ENCODE data around the gene GRHL1. TPM values are rescaled to one million over a fixed set of nuclear protein-coding genes. Genes with fewer than 3 reads are reported as not detected.

GRHL1 gene
- total RNA-seq, 4 donors from 2014 or later = 0.29 to 1.0 (median 0.75) TPM

DNA sequence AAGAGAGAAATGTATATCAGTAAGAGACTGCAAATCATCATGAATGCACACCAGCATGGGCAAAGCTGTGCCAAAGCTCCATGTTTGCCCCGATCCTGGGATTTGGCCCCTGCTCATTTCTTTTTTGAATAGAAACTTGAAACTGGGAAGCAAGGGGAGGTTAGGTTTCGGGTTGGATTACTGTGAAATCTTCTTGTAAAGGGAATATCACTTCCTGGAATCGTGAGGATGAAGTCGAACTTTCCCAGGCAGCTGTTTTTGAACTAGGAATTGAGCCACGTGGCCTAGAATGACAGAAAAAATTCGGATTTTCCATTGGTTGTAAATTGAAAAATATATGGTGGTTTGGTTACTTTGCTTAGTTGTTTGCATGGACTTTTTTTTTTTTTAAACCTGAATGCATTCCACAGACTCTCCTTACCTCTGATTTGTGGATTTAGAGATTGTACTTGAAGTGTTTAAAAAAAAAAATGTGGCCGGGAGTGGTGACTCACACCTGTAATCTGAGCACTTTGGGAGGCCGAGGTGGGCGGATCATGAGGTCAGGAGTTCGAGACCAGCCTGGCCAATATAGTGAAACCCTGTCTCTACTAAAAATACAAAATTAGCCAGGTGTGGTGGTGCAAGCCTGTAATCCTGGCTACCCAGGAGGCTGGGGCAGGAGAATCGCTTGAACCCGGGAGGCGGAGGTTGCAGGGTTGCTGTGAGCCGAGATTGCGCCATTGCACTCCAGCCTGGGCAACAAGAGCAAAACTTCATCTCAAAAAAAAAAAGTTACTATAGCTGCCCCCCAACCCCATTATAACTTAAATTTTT lies 32.1 kb downstream of the GRHL1 start:
- TF ChIP-seq POLR2A (IDR thresholded peaks at IDR 0.05) = no peak
- TF ChIP-seq, protein P1, sequence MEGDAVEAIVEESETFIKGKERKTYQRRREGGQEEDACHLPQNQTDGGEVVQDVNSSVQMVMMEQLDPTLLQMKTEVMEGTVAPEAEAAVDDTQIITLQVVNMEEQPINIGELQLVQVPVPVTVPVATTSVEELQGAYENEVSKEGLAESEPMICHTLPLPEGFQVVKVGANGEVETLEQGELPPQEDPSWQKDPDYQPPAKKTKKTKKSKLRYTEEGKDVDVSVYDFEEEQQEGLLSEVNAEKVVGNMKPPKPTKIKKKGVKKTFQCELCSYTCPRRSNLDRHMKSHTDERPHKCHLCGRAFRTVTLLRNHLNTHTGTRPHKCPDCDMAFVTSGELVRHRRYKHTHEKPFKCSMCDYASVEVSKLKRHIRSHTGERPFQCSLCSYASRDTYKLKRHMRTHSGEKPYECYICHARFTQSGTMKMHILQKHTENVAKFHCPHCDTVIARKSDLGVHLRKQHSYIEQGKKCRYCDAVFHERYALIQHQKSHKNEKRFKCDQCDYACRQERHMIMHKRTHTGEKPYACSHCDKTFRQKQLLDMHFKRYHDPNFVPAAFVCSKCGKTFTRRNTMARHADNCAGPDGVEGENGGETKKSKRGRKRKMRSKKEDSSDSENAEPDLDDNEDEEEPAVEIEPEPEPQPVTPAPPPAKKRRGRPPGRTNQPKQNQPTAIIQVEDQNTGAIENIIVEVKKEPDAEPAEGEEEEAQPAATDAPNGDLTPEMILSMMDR (IDR thresholded peaks at IDR 0.05 in 4 of 5, conservative IDR thresholded peaks at IDR 0.05 in 1 of 5) = no peak
- in situ Hi-C loops (cut with MboI; ENCODE audit: low sequenced_read_pairs in 4 of 4) = loop anchor here in 2 of 4 donors (5.0 kb wide), 1 partner anchor 64 kb away; no protein-coding TSS in a partner anchor
- H3K36me3 ChIP-seq = no peaks in the 10 kb centered on the region
- ATAC-seq (no peak), DNase-seq (no peak)
- peak overlapping the region in 1 of 4 donors; percentile 25 for H3K27ac ChIP-seq
- H3K27me3 ChIP-seq = no peaks in the 10 kb centered on the region
- H3K4me1 ChIP-seq = peaks cover 12 to 22% of the 10 kb centered on the region in 2 donors
- intact Hi-C loops (cut with DNase I; ENCODE audit: low total_unique reads) = loop anchor here (1.0 kb wide), 1 partner anchor 114 kb away; no protein-coding TSS in a partner anchor
- H3K4me3 ChIP-seq = peak overlapping the region in 1 of 4 donors; percentile 15
- H3K9me3 ChIP-seq = no peaks in the 10 kb centered on the region

DNA sequence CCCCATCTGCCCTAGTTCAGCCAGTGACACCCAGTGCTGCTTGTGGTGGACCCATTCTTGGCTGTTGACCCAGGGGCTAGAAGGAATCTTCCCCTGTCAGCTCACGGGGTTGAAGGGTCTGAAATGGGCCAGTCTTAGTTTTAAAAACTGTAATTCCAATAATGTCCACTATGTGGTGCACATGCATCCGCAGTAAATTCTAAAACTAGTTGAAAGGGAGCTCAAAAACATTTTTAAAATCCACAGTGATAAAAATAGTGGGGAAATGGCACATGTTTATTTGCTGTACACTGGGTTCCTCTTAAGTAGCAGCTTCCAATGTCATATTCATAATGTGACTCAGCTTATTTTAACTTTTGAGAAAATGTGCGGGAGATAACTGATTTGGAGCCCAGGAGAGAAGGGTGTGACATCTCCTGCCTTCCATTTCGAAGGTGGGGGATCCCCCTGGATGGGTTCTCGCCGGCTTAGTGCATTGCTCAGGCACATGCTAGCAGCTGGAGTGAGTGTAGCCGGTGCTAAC lies 32.8 kb downstream of the GRHL1 start:
- H3K9me3 ChIP-seq = no peaks in the 10 kb centered on the region
- no peaks in the 10 kb centered on the region for H3K36me3 ChIP-seq
- H3K27ac ChIP-seq = peak overlapping the region in 3 of 4 donors; percentile 35 to 45 (median 41)
- ATAC-seq (peak; percentile 55 to 71), DNase-seq (no peak)
- intact Hi-C loops (cut with DNase I; ENCODE audit: low total_unique reads) = loop anchor here (1.0 kb wide), 1 partner anchor 113 kb away; no protein-coding TSS in a partner anchor
- peak overlapping the region in 1 of 4 donors; percentile 15 for H3K4me3 ChIP-seq
- H3K4me1 ChIP-seq = peaks cover 12 to 22% of the 10 kb centered on the region in 2 donors
- TF ChIP-seq, protein P1 (IDR thresholded peaks at IDR 0.05 in 4 of 5, conservative IDR thresholded peaks at IDR 0.05 in 1 of 5) = peak; percentile 74 to 85 (median 82)
- TF ChIP-seq POLR2A (IDR thresholded peaks at IDR 0.05) = no peak
- in situ Hi-C loops (cut with MboI; ENCODE audit: low sequenced_read_pairs in 4 of 4) = loop anchor here in 2 of 4 donors (5.0 kb wide), 1 partner anchor 63 kb away; no protein-coding TSS in a partner anchor
- no peaks in the 10 kb centered on the region for H3K27me3 ChIP-seq

DNA sequence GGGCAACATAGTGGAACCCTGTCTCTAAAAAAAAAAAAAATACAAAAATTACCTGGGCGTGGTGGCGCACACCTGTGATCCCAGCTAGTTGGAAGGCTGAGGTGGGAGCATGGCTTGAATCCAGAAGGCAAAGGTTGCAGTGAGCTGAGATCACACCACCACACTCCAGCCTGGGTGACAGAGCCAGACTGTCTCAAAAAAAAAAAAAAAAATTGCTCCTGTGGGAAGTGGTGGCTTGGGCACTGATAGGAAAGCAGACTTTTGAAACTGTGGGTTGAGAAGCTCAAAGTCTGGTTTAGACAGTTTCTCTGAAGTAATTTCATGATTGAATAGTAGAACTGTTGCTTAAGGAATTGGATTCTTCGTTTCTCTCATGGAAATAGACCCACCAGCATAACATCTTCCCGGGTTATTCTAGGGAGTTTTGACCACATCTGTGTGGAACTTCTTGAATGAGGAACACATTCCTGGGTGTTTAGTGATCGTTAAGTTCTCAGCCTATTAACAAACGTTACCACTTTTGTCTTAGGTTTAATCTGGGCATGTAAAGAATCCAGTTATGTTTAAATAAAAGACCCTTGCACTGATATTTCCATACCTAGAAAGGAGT lies 33.5 kb downstream of the GRHL1 start:
- Histone ChIP-seq H3K9me3 (no peaks in the 10 kb centered on the region), H3K4me3 (no peak overlapping the region), H3K27me3 (no peaks in the 10 kb centered on the region), H3K27ac (peak overlapping the region in 3 of 4 donors; percentile 35 to 45 (median 41)), H3K36me3 (no peaks in the 10 kb centered on the region), H3K4me1 (peaks cover 12 to 22% of the 10 kb centered on the region in 2 donors)
- in situ Hi-C loops (cut with MboI; ENCODE audit: low sequenced_read_pairs in 4 of 4) = loop anchor here (5.0 kb wide), 1 partner anchor 62 kb away; no protein-coding TSS in a partner anchor
- intact Hi-C loops (cut with DNase I; ENCODE audit: low total_unique reads) = loop anchor here (1.0 kb wide), 2 partner anchors 63 to 112 kb away; no protein-coding TSS in a partner anchor
- TF ChIP-seq, protein P1 (IDR thresholded peaks at IDR 0.05 in 4 of 5, conservative IDR thresholded peaks at IDR 0.05 in 1 of 5) = no peak
- no peak for TF ChIP-seq POLR2A (IDR thresholded peaks at IDR 0.05)
- ATAC-seq (no peak), DNase-seq (no peak)

DNA sequence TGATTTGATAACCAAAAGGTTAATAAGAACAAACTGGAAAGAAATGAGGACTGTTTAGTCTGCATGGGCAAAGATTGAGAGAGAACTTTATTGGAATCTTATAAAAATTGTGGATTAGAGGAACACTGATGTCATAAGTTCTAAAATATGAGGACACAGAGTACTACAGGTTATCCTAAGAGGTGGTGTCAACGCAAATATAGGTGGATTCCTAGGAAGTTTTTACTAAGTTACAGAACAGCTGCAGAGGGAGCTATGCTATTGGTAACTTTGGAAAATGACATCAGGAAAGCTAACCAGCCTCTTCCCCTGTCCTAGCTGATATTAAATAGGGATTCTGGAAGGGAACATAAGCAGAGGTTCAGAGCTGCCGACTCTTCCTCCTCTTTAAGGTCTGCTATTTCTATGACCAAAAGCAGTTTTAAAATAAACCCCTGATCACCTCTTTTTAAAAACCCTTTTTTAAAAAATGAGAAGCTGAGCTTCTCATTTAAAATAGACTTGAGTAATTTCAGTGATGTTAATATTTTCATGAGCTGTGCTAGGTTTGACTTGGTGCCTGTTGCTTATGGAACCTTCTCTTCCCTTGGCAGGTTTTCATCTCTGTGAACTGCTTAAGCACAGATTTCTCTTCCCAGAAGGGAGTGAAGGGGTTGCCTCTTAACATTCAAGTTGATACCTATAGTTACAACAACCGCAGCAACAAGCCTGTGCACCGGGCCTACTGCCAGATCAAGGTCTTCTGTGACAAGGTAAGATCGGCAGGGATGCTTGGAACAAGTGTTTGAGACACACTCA lies 34.2 kb downstream of the GRHL1 start:
- intact Hi-C loops (cut with DNase I; ENCODE audit: low total_unique reads) = loop anchor here (1.0 kb wide), 1 partner anchor 63 kb away; no protein-coding TSS in a partner anchor
- Histone ChIP-seq H3K27me3 (no peaks in the 10 kb centered on the region), H3K4me1 (peaks cover 12 to 22% of the 10 kb centered on the region in 2 donors), H3K9me3 (no peaks in the 10 kb centered on the region), H3K4me3 (no peak overlapping the region), H3K27ac (peak overlapping the region in 2 of 4 donors; percentile 2 to 35), H3K36me3 (no peaks in the 10 kb centered on the region)
- TF ChIP-seq POLR2A (IDR thresholded peaks at IDR 0.05) = no peak
- TF ChIP-seq, protein P1 (IDR thresholded peaks at IDR 0.05 in 4 of 5, conservative IDR thresholded peaks at IDR 0.05 in 1 of 5) = no peak
- DNase-seq (no peak), ATAC-seq (no peak)
- in situ Hi-C loops (cut with MboI; ENCODE audit: low sequenced_read_pairs in 4 of 4) = loop anchor here in 2 of 4 donors (5.0 kb wide), 1 partner anchor 62 kb away; no protein-coding TSS in a partner anchor
